ENCODE data around the gene HRC.

DNA sequence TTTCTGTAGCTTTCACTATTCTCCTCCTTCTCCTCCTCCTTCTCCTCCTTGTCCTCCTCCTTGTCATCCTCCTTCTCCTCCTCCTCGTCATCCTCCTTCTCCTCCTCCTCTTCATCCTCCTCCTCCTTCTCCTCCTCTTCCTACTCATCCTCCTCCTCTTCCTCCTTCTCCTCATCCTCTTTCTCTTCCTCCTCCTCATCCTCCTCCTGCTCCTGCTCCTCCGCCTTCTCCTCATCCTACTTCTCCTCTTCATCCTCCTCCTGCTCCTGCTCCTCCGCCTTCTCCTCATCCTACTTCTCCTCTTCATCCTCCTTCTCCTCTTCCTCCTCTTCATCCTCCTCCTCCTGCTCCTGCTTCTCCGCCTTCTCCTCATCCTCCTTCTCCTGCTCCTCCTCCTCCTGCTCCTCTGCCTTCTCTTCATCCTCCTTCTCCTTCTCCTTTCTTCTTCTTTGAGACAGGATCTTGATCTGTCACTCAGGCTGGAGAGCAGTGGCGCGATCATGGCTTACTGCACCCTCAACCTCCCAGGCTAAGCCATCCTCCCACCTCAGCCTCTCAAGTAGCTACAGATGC lies 38.7 kb upstream of the HRC start:
- TF ChIP-seq POLR2AphosphoS5 (IDR thresholded peaks at IDR 0.05) = no peak
- TF ChIP-seq POLR2A (IDR thresholded peaks at IDR 0.05) = no peak
- TF ChIP-seq, protein P1, sequence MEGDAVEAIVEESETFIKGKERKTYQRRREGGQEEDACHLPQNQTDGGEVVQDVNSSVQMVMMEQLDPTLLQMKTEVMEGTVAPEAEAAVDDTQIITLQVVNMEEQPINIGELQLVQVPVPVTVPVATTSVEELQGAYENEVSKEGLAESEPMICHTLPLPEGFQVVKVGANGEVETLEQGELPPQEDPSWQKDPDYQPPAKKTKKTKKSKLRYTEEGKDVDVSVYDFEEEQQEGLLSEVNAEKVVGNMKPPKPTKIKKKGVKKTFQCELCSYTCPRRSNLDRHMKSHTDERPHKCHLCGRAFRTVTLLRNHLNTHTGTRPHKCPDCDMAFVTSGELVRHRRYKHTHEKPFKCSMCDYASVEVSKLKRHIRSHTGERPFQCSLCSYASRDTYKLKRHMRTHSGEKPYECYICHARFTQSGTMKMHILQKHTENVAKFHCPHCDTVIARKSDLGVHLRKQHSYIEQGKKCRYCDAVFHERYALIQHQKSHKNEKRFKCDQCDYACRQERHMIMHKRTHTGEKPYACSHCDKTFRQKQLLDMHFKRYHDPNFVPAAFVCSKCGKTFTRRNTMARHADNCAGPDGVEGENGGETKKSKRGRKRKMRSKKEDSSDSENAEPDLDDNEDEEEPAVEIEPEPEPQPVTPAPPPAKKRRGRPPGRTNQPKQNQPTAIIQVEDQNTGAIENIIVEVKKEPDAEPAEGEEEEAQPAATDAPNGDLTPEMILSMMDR (IDR thresholded peaks at IDR 0.05) = no peak
- no peak for TF ChIP-seq EP300 (IDR thresholded peaks at IDR 0.05)

Measured in suprapubic skin (tissue), 4 donors.